ENCODE data around the gene ANKRD33B. TPM values are rescaled to one million over a fixed set of nuclear protein-coding genes. Genes with fewer than 3 reads are reported as not detected.

The ANKRD33B gene
- total and polyA plus RNA-seq, 2 of the 13 experiments (the other 11 are each of a cell fraction or from before 2014, with no cell fraction given), result 0.02 TPM; not detected in 1

- H3K4me2 ChIP-seq (ENCODE audit: low read depth, low read length), result no peak overlapping the region
- no peaks in the 10 kb centered on the region for H3K4me1 ChIP-seq (ENCODE audit: insufficient read depth, low read length)
- no peak overlapping the region for H2AFZ ChIP-seq (ENCODE audit: low read length)
- no peak overlapping the region for H3K4me3 ChIP-seq (replicated peaks in 1 of 3; ENCODE audit: insufficient read depth in 1 of 3, low read depth in 2 of 3, low read length in 3 of 3)
- no peak overlapping the region for H3K27ac ChIP-seq (ENCODE audit: extremely low read length, insufficient read depth, low read length)
- 49% methylated on average over 13 of the region's 13 CpGs for WGBS (ENCODE audit: low lambda C conversion rate)
- ChIA-PET CTCF (ENCODE audit: low intra/inter-chr PET ratio, low total read pairs) (no interaction called here), POLR2A (no interaction called here)
- no TSS peak for BruUV-seq (replicated peaks)
- H3K27me3 ChIP-seq (ENCODE audit: control insufficient read depth in 1 of 2, insufficient read depth in 2 of 2, low read length in 2 of 2), result peaks cover 0 to 1% of the 10 kb centered on the region in 2 experiments; a peak in 1 of 5 replicates
- no peaks in the 10 kb centered on the region for H3K9me3 ChIP-seq (ENCODE audit: low read length)
- no peaks in the 10 kb centered on the region for H3K79me2 ChIP-seq (ENCODE audit: insufficient read depth, low read length)
- TF ChIP-seq ISL2 (CRISPR knock-in tag; IDR thresholded peaks at IDR 0.05) (no peak), TCF7L2 (IDR thresholded peaks at IDR 0.05; ENCODE audit: low read depth, low read length) (no peak), DR1 (CRISPR knock-in tag; IDR thresholded peaks at IDR 0.05) (no peak), SP1 (IDR thresholded peaks at IDR 0.05) (no peak), SP1 (CRISPR knock-in tag; IDR thresholded peaks at IDR 0.05) (no peak), GPBP1L1 (CRISPR knock-in tag; IDR thresholded peaks at IDR 0.05) (no peak), NCOA1 (CRISPR knock-in tag; IDR thresholded peaks at IDR 0.05) (no peak), CBX1 (IDR thresholded peaks at IDR 0.05; ENCODE audit: low read depth) (no peak), ZUFSP (CRISPR knock-in tag; IDR thresholded peaks at IDR 0.05; ENCODE audit: borderline replicate concordance) (no peak), ZNF557 (CRISPR knock-in tag; IDR thresholded peaks at IDR 0.05) (no peak), ZNF280D (CRISPR knock-in tag; IDR thresholded peaks at IDR 0.05) (no peak), MYPOP (CRISPR knock-in tag; IDR thresholded peaks at IDR 0.05) (no peak), SOX5 (CRISPR knock-in tag; IDR thresholded peaks at IDR 0.05; ENCODE audit: borderline replicate concordance) (no peak)
- no peaks in the 10 kb centered on the region for H3K36me3 ChIP-seq (replicated peaks in 1 of 2; ENCODE audit: control insufficient read depth in 1 of 2, insufficient read depth in 2 of 2, low read length in 2 of 2)
- no peak for DNase-seq (ENCODE audit: low spot score)
- intact Hi-C loops (cut with micrococcal nuclease; ENCODE audit: unreplicated experiment) (no loop called here), in situ Hi-C loops (cut with HindIII; ENCODE audit: extremely low pct_ligation_motif_present, low pct_unique_long_range_greater_than_20kb) (no loop called here)
- no peak for FAIRE-seq
- ATAC-seq, result no peak
- no peak overlapping the region for H3K9ac ChIP-seq (ENCODE audit: insufficient read depth, low read depth, low read length)
- no peaks in the 10 kb centered on the region for H4K20me1 ChIP-seq (ENCODE audit: insufficient read depth, low read length)
These were observed 20.0 kb downstream of the ANKRD33B start for GRCh38 chr5:10583663-10584572.
